ENCODE measurements around the gene RFWD3.

Gene RFWD3

DNA sequence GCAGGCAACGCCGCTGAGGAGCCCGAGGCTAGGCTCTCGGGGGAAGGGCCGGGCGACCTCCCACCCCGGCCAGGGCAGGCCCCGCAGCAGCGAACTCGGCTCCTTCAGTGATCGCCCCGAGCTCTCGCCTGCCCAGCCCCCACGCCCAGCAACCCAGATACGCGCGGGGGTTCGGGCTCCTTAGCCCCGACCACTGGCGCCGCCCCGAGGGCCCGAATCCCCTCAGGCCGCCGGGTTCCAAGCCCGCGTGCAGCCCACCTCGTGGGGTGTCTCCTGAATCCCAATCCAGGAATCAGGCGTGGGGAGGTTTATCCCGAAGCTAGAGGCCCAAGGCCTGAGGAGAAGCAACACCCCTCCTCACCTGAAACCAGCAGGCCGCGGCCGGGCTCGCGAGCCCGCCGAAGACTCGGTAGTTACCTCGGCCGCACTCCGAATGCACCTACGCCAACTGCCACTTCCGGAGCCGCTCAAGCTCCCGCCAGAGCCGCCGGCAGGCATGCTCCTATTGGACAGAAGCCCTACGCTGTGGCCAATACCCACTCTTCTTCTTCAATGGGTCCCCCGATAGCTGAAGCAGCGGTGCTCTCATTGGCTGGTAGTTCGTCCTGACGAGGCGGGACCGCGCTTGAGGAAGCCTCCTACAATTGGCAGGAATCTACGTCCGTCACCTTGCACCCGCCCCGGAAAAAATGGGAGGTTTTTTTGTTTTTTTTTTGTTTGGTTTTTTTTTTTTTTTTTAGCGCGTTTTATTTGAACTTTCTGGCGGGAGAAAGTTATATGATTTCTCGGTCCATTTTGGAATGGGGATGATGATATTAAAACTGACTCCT lies at the start of gene RFWD3 (continued):
- TF ChIP-seq, protein P1, sequence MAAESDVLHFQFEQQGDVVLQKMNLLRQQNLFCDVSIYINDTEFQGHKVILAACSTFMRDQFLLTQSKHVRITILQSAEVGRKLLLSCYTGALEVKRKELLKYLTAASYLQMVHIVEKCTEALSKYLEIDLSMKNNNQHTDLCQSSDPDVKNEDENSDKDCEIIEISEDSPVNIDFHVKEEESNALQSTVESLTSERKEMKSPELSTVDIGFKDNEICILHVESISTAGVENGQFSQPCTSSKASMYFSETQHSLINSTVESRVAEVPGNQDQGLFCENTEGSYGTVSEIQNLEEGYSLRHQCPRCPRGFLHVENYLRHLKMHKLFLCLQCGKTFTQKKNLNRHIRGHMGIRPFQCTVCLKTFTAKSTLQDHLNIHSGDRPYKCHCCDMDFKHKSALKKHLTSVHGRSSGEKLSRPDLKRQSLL (tag by site-specific recombination; IDR thresholded peaks at IDR 0.05) = peak; percentile 95
- TF ChIP-seq ZNF184 (tag by site-specific recombination; IDR thresholded peaks at IDR 0.05) (no peak), ZNF335 (tag by site-specific recombination; conservative IDR thresholded peaks at IDR 0.05) (peak; percentile 82; the same call in 1 of the 2 replicates), ZNF677 (tag by site-specific recombination; IDR thresholded peaks at IDR 0.05) (no peak), ZEB2 (tag by site-specific recombination; IDR thresholded peaks at IDR 0.05) (no peak), ZNF223 (tag by site-specific recombination; IDR thresholded peaks at IDR 0.05) (no peak), YY1 (tag by site-specific recombination; IDR thresholded peaks at IDR 0.05) (no peak), ZNF701 (tag by site-specific recombination; IDR thresholded peaks at IDR 0.05) (no peak), KLF16 (tag by site-specific recombination; IDR thresholded peaks at IDR 0.05) (no peak), REPIN1 (tag by site-specific recombination; IDR thresholded peaks at IDR 0.05; ENCODE audit: low read depth) (no peak), ZNF561 (tag by site-specific recombination; IDR thresholded peaks at IDR 0.05; ENCODE audit: borderline replicate concordance) (0 out of 2 replicates have a peak, but pooled peaks have one; percentile 51), ZNF311 (tag by site-specific recombination; IDR thresholded peaks at IDR 0.05; ENCODE audit: borderline replicate concordance) (no peak), ZNF133 (tag by site-specific recombination; IDR thresholded peaks at IDR 0.05) (no peak), ZNF48 (tag by site-specific recombination; IDR thresholded peaks at IDR 0.05) (no peak), ZNF544 (tag by site-specific recombination; IDR thresholded peaks at IDR 0.05) (no peak), ZNF366 (tag by site-specific recombination; conservative IDR thresholded peaks at IDR 0.05) (peak; percentile 42; the same call in 1 of the 2 replicates), ZBTB17 (tag by site-specific recombination; IDR thresholded peaks at IDR 0.05) (peak; percentile 74), ZNF132 (tag by site-specific recombination; IDR thresholded peaks at IDR 0.05; ENCODE audit: borderline replicate concordance) (no peak), ZNF16 (tag by site-specific recombination; IDR thresholded peaks at IDR 0.05; ENCODE audit: low read depth) (no peak), ZBTB21 (tag by site-specific recombination; IDR thresholded peaks at IDR 0.05) (no peak), ZNF169 (tag by site-specific recombination; IDR thresholded peaks at IDR 0.05) (no peak), ZNF266 (tag by site-specific recombination; IDR thresholded peaks at IDR 0.05; ENCODE audit: low read depth) (no peak), ZNF558 (tag by site-specific recombination; IDR thresholded peaks at IDR 0.05) (no peak), ZSCAN30 (tag by site-specific recombination; IDR thresholded peaks at IDR 0.05) (peak; percentile 57; the same call in 1 of the 2 replicates), ZNF221 (tag by site-specific recombination; IDR thresholded peaks at IDR 0.05; ENCODE audit: borderline replicate concordance) (no peak), ZNF747 (tag by site-specific recombination; IDR thresholded peaks at IDR 0.05) (no peak)
- TF ChIP-seq, protein P2, sequence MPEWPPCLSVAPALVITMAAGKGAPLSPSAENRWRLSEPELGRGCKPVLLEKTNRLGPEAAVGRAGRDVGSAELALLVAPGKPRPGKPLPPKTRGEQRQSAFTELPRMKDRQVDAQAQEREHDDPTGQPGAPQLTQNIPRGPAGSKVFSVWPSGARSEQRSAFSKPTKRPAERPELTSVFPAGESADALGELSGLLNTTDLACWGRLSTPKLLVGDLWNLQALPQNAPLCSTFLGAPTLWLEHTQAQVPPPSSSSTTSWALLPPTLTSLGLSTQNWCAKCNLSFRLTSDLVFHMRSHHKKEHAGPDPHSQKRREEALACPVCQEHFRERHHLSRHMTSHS (tag by site-specific recombination; IDR thresholded peaks at IDR 0.05) = no peak
- TF ChIP-seq, protein P3, sequence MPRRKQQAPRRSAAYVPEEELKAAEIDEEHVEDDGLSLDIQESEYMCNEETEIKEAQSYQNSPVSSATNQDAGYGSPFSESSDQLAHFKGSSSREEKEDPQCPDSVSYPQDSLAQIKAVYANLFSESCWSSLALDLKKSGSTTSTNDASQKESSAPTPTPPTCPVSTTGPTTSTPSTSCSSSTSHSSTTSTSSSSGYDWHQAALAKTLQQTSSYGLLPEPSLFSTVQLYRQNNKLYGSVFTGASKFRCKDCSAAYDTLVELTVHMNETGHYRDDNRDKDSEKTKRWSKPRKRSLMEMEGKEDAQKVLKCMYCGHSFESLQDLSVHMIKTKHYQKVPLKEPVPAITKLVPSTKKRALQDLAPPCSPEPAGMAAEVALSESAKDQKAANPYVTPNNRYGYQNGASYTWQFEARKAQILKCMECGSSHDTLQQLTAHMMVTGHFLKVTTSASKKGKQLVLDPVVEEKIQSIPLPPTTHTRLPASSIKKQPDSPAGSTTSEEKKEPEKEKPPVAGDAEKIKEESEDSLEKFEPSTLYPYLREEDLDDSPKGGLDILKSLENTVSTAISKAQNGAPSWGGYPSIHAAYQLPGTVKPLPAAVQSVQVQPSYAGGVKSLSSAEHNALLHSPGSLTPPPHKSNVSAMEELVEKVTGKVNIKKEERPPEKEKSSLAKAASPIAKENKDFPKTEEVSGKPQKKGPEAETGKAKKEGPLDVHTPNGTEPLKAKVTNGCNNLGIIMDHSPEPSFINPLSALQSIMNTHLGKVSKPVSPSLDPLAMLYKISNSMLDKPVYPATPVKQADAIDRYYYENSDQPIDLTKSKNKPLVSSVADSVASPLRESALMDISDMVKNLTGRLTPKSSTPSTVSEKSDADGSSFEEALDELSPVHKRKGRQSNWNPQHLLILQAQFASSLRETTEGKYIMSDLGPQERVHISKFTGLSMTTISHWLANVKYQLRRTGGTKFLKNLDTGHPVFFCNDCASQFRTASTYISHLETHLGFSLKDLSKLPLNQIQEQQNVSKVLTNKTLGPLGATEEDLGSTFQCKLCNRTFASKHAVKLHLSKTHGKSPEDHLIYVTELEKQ (tag by site-specific recombination; IDR thresholded peaks at IDR 0.05; ENCODE audit: borderline replicate concordance) = no peak
- TF ChIP-seq, protein P4, sequence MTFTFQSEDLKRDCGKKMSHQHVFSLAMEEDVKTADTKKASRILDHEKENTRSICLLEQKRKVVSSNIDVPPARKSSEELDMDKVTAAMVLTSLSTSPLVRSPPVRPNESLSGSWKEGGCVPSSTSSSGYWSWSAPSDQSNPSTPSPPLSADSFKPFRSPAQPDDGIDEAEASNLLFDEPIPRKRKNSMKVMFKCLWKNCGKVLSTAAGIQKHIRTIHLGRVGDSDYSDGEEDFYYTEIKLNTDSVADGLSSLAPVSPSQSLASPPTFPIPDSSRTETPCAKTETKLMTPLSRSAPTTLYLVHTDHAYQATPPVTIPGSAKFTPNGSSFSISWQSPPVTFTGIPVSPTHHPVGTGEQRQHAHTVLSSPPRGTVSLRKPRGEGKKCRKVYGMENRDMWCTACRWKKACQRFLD (tag by site-specific recombination; IDR thresholded peaks at IDR 0.05) = no peak
- TF ChIP-seq, protein P5, sequence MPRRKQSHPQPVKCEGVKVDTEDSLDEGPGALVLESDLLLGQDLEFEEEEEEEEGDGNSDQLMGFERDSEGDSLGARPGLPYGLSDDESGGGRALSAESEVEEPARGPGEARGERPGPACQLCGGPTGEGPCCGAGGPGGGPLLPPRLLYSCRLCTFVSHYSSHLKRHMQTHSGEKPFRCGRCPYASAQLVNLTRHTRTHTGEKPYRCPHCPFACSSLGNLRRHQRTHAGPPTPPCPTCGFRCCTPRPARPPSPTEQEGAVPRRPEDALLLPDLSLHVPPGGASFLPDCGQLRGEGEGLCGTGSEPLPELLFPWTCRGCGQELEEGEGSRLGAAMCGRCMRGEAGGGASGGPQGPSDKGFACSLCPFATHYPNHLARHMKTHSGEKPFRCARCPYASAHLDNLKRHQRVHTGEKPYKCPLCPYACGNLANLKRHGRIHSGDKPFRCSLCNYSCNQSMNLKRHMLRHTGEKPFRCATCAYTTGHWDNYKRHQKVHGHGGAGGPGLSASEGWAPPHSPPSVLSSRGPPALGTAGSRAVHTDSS (tag by site-specific recombination; IDR thresholded peaks at IDR 0.05) = no peak
- TF ChIP-seq, protein P6, sequence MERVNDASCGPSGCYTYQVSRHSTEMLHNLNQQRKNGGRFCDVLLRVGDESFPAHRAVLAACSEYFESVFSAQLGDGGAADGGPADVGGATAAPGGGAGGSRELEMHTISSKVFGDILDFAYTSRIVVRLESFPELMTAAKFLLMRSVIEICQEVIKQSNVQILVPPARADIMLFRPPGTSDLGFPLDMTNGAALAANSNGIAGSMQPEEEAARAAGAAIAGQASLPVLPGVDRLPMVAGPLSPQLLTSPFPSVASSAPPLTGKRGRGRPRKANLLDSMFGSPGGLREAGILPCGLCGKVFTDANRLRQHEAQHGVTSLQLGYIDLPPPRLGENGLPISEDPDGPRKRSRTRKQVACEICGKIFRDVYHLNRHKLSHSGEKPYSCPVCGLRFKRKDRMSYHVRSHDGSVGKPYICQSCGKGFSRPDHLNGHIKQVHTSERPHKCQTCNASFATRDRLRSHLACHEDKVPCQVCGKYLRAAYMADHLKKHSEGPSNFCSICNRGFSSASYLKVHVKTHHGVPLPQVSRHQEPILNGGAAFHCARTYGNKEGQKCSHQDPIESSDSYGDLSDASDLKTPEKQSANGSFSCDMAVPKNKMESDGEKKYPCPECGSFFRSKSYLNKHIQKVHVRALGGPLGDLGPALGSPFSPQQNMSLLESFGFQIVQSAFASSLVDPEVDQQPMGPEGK (tag by site-specific recombination; IDR thresholded peaks at IDR 0.05) = 0 out of 2 replicates have a peak, but pooled peaks have one; percentile 21

Measured in HEK293 (cell line).